HG03025 (cell line): ENCODE results near the gene SUN5.
"Not testable (repeated sequence)": the region's sequence is repeated elsewhere in the genome, so short reads cannot be mapped to it uniquely, and the experiment has no call there.

Source experiments
- ATAC-seq: cut with Tn5 transposase; IDR thresholded peaks from one replicate; pipeline ENCODE4 v1.9.1; 2021; ENCODE audit warnings: mild to moderate bottlenecking, moderate library complexity; ENCODE audit not compliant: unreplicated experiment, low FRiP score

SUN5 gene

DNA sequence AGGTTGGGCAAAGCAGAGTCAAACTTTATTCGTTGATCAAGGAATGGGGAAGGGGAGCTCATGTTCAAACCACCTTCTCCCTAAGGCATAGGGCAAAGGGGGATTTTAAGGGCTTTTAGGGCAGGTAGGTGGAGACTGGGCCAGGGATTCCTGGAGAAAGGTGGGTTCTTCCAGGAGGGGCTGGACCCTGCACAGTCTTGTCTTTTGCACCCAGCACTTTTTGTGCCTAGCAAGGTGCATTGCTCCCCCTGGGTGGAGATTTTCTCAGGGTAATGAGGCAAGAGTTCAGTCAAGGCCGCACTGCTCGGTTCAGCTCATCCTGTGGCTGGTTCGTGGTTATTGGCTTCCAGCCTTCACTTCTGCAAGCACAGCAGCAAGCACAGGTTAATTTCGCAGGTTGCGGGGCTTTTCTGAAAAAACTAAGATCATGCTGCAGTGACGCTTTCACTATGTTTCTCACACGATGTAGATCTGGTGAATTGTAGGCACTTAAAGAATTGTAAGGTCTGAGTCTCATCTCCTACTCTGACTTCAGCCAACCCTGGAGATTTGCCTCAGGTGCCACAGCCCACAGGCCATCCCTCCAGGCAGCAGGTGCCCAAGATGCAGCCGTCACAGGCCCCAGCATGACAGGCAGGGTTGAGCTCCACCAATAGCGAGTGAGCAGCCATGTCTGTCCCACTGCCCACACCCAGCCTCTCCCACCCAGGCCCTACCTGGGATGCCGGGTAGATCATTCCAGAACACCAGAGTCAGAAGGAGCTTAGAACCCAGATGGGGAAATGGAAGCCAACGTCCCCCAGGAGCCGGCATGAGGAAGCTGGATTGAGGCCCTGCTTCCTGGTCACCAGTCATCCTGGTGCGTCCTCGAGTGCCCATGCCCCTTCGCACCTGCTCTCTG is 37.1 kb downstream of the SUN5 start:
- no peak for ATAC-seq

GRCh38 chr20:32966382-32966781 is 37.9 kb downstream of the SUN5 start:
- ATAC-seq, result no peak

DNA sequence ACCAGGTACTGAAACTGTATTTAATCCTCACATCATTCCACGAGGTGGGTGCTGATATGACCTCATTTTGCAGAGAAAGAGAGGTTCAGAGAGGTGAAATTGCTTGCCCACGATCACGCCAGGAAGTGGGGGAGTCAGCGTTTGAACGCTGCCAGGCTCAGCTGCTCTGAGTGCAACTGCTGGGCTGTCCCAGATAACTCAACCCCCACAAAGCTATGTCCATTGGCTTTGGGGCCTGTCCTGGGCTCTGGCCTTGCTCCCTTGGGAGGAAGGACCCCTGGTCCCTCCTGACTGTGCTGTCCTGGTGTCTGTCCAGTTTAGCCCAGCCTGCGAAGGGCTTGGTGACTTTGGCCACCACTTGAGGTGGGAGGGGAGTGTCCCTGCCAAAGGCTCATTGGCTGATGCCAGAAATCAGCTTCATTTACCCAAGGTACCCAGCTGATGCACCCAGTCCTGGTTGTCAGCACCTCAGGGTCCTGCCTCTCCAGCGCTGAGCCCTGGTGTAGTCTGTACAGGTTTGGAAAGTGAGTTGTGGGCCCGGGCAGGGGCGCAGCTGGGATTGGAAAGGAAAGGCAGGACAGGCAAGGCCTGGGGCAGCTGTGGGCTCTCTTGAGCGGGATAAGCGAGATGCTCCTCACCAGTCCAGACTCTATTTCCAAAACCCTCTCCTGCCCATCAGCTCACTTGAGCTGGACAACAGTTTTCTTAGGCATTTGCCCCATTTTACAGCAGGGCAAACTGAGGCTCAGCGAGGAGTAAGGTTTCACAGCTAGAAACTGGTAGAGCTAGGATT is 38.5 kb downstream of the SUN5 start:
- no peak for ATAC-seq

GRCh38 chr20:32965115-32965514 is 39.1 kb downstream of the SUN5 start:
- ATAC-seq, result no peak

DNA sequence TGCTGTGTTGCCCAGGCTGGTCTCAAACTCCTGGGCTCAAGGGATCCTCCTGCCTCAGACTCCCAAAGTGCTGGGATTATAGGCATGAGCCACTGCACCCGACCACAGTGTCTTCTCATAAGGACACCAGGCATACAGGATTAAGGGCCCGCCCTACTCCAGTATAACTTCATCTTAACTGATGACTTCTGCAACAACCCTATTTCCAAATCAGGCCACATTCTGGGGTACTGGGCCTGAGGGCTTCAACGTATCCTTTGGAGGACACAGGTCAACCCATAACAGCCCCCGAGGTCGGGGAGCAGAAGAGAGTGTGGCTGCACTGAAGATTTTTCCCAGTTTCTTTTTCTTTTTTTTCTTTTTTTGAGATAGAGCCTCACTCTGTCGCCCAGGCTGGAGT is 39.7 kb downstream of the SUN5 start:
- no peak for ATAC-seq

DNA sequence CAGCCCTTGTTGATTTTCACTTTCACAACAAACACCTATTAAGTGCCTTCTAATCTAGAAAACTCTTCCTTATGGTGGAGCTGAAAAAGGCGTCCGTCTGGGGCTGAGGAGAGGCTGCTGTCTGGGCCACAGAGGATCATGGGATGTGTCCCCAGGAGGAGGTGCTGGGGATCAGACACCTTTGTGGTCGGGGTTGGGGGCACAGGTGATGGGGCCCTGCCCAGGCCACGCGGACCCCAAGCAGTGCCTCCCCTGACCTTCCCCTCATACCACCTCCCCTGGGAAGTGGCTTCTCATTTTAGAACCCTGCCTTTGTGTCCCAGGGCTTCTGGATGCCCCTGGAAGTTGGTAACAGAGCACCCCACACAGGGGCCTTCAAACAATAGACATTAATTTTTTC is 41.1 kb downstream of the SUN5 start:
- no peak for ATAC-seq

DNA sequence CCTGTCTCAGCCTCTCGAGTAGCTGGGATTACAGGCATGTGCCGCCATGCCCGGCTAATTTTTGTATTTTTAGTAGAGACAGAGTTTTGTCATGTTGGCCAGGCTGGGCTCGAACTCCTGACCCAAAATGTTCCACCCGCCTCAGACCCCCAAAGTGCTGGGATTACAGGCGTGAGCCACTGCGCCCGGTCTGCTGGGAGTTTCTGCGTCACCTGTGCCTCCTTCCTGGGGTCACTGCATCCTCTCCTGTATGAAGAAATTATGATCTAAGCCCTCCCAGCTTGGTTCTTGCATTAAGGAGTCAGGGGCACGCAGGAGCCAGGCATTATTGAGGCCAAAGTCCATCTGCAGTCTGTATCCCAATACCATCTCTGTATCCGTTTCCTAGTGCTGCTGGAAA is 41.6 kb downstream of the SUN5 start:
- ATAC-seq, result not testable (repeated sequence)

DNA sequence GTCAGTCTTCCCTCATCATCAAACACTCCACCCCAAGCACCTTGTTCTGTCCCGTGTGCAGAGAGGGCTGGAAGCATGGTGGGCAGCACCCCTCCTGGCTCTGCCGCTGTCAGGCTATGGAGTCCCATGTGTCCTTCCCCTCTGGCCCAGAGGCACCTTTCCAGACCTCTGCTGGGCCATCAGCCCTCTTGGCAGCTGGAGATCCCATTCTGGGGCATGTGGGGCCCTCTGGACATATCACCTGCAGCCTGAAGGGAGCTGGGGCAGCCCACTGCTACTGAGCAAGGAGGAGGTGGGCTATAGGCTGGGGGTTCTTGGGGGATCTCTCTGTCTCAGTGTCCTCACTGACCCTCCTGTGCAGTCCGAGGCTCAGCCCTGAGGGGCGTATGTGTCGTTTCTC is 42.2 kb downstream of the SUN5 start:
- no peak for ATAC-seq

GRCh38 chr20:32960849-32961731 is 43.1 kb downstream of the SUN5 start:
- ATAC-seq, result no peak

DNA sequence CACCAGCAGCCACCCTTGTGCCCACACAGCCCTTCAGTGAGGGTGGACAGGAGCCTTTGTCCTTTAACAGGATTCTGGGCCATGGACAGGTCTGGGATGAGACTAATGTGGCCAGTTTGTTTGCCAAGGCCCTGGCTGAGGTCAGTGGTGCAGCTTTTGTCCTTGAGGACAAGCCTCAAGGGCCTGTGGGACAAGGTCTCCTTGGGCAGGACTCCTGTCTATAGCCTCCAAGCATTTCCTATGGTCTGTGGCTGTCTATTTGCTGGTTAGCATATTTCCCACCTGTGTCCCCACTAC is 44.1 kb downstream of the SUN5 start:
- ATAC-seq, result no peak

DNA sequence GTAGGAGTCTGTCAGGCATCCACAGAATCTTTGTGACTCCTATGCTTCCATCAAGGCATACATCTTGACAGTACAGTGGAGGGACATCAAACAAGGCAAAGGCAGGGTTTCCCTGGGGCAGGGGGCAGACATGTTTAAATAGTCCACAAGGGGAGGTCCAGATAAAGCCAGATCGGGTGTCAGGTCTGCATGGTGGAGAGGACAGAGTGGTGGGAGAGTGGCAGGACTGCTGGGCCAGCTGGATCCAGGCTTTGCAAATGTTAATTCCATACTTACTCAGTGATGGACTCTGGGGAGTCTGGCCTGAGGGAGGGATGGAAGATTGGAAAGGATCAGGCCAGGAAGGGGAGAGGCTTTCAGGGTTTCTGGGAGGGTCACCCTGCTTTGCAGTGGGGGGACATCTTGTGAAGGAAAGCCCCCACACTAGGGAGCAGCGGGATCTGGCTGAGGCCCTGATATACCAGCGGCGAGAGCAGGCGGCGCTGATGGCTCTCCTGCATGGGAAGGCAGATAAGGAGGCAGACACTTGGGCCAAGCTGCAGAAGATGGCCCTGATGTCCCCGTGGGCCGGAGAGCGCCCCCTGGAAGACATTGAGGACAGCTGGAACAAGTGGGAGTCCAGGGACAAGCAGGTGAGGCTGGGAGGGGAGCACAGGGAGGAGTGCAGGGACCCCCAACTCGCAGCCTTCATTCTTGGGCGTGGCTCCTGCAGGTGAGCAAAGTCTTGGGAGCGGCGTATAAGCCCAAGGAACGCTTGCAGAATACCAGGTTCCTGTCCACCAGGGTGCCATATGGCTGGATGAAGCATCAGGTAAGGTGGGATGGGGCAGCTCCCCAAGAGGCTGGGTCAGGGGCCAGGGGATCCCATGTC is 44.6 kb downstream of the SUN5 start:
- no peak for ATAC-seq

- no peak for ATAC-seq
These were observed 45.7 kb downstream of the SUN5 start for GRCh38 chr20:32958574-32958973.

DNA sequence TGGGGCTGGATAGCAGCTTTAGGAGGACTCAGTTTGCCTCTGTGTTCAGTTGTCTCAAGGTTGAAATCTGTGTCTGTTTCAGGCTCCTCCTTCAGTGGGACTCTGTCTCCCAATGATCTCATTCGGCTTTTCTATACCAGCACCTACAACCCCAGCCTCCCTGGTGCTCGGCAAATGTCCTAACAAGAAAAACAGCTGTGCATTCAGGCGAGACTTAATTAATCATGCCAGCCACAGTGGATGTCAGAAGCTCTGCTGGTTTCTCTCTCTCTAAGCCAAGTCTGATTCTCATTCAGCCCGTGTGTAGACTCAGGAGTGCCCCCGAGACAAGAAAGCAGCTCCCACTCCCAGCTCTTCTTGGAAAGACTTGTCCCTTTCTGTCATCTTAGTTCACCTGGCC is 46.8 kb downstream of the SUN5 start:
- ATAC-seq, result no peak

- ATAC-seq, result not testable (repeated sequence)
These were observed 53.7 kb downstream of the SUN5 start for GRCh38 chr20:32950539-32950938.

- no peak for ATAC-seq
These were observed 57.6 kb downstream of the SUN5 start for GRCh38 chr20:32946629-32947028.

- no peak for ATAC-seq
These were observed 58.5 kb downstream of the SUN5 start for GRCh38 chr20:32945710-32946221.

DNA sequence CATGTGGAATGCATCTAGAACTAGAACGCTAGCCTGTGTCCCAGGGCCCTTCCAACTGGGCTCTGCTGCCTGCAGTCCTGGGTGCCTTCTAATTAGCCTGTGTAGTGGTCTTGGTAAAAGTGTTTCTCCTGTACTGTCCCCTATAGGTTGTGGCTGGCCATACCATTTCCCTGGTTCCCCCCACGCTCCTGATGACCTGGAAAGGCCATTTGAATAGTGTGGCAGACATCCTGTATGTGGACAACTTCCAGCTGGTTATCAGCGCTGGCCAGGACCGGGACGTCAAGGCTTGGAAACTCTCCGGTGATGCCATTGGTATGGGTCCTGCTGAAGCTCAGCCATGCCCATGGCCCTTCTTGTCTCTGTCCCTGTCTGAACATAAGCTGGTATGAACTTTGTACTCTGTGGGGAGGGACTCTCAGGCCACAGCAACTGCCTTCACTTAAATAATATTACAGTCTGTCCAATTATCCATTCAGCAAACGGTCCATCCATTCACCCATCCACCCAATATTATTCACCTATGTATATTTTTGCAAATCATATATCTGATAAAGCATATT is 60.7 kb downstream of the SUN5 start:
- ATAC-seq, result no peak

DNA sequence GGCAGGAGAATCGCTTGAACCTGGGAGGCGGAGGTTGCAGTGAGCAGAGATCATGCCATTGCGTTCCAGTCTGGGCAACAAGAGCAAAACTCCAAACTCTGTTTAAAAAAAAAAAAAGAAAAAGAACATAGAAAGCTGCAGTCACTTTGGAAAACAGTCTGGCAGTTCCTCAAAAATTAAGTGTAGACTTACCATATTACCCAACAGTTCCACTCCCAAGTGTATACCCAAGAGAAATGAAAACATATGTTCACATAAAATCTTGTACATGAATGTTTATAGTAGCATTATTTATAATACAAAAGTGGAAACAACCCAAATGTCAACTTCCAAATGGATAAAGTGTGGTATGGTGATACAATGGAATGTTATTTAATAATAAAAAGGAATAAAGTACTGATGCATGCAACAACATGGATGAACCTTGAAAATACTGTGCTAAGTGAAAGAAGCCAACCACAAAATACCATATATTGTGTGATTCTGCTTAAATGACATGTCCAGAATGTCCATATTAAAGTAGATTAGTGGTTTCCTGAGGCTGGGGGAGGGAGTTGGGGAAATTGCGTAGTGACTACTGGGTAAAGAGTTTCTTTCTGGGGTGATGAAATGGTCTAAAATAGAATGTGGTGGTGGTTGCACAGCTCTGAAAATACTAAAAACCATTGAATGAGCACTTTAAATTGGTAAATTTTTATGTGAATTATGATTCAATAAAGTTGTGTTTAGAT is 62.9 kb downstream of the SUN5 start:
- no peak for ATAC-seq

- ATAC-seq, result no peak
These were observed 69.7 kb downstream of the SUN5 start for GRCh38 chr20:32934580-32934979.
